IPS-20b (cell line): ENCODE measurements around the gene COMT.
"Not testable (repeated sequence)": the region's sequence is repeated elsewhere in the genome, so short reads cannot be mapped to it uniquely, and the experiment has no call there.

Experiments
- H3K27ac ChIP-seq: one replicate; pipeline ENCODE4 v1.5.1; 2013; ENCODE audit warnings: low read length
- H3K27me3 ChIP-seq: 2 replicates; pipeline ENCODE4 v1.6.1; 2013; ENCODE audit warnings: mild to moderate bottlenecking, low read length, inconsistent platforms; ENCODE audit not compliant: insufficient read depth
- H3K36me3 ChIP-seq: 2 replicates; pipeline ENCODE4 v1.6.1; 2013; ENCODE audit warnings: low read depth, mild to moderate bottlenecking, inconsistent platforms, low read length, moderate library complexity; ENCODE audit not compliant: insufficient read depth
- H3K4me1 ChIP-seq: 2 replicates; pipeline ENCODE4 v1.6.1; 2013; ENCODE audit warnings: mild to moderate bottlenecking, control low read depth, inconsistent platforms, low read length, moderate library complexity; ENCODE audit not compliant: insufficient read depth
- H3K4me3 ChIP-seq: 2 replicates; pipeline ENCODE4 v1.5.1; 2013; ENCODE audit warnings: mild to moderate bottlenecking, low read length, inconsistent platforms
- H3K9ac ChIP-seq: 2 replicates; pipeline ENCODE4 v1.6.1; 2013; ENCODE audit warnings: low read depth, mild to moderate bottlenecking, inconsistent platforms, low read length, moderate library complexity
- H3K9me3 ChIP-seq: 2 replicates; pipeline ENCODE4 v1.6.1; 2013; ENCODE audit warnings: mild to moderate bottlenecking, low read depth, low read length, inconsistent platforms; ENCODE audit not compliant: insufficient read depth

The COMT gene

GRCh38 chr22:19935123-19935718 lies 6.4 kb upstream of the COMT start:
- H3K27ac ChIP-seq, H3K4me1 ChIP-seq, H3K9ac ChIP-seq, H3K9me3 ChIP-seq, H3K4me3 ChIP-seq, H3K36me3 ChIP-seq, H3K27me3 ChIP-seq: not testable (repeated sequence)

DNA sequence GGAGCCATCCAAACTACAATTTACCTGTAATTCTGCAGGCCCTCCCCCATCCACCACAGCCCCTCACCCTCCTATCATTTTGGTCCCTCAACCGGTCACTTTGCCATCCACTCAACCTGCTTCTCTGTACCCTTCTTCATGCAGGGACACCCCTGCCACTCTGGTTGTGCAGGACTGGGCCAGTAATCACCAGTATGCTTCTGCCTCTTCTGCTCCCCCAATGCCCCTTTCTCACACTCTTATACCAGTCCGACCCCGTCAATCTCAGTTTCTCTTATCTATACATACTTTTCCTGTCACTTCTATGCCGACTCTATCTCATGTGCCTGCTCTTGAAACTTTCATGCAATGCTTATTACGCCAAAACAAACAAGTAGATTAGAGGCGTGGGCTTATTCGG lies 5.1 kb upstream of the COMT start:
- no peaks in the 10 kb centered on the region for H3K36me3 ChIP-seq
- no peak overlapping the region for H3K27ac ChIP-seq
- no peaks in the 10 kb centered on the region for H3K9me3 ChIP-seq
- H3K9ac ChIP-seq = no peak overlapping the region
- no peak overlapping the region for H3K4me3 ChIP-seq
- H3K27me3 ChIP-seq = no peaks in the 10 kb centered on the region
- H3K4me1 ChIP-seq = peaks cover 3% of the 10 kb centered on the region; the same call in 1 of the 2 replicates

DNA sequence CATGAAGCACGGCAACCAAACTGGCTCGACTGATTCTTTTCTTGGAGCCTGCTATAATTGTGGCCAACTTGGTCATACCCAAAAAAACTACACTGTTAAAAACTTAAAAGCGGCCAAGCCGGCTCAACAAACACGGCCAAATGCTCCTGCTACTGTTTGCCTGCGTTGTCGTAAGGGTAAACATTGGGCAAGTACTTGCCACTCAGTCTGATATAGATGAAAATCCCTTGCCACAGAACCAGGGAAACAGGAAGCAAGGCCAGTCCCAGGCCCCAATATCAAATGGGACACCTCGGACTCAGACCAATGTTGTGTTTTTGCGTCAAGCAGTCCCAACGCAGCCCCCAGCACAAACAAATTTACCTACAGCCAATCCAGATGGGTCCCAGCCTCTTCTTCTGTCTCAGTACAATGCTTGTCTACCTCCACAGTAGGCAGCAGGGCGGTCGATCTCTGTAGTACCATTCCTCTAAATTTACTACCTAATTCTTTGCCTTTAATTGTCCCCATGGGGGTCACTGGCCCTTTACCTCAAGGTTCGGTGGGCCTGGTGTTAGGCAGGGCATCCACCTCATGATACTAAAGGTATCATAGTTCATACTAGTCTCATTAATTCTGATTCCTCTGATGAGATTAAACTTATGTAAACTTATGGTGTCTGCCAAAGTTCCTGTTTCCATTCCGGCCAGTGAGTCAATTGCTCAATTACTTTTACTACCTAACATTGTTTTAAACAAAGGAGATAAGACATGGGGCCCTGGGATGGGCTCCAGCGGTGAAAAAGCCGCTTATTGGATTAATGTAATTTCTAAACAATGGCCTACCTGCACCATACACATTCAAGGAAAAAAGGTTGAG lies 3.7 kb upstream of the COMT start:
- no peaks in the 10 kb centered on the region for H3K27me3 ChIP-seq
- peaks cover 9% of the 10 kb centered on the region; the same call in 1 of the 2 replicates for H3K4me1 ChIP-seq
- no peak overlapping the region for H3K4me3 ChIP-seq
- no peaks in the 10 kb centered on the region for H3K36me3 ChIP-seq
- H3K9me3 ChIP-seq = no peaks in the 10 kb centered on the region
- H3K27ac ChIP-seq = no peak overlapping the region
- no peak overlapping the region for H3K9ac ChIP-seq

GRCh38 chr22:19940536-19941364 lies 822 bp upstream of the COMT start:
- H3K4me1 ChIP-seq = peaks cover 13% of the 10 kb centered on the region; the same call in 1 of the 2 replicates
- H3K27ac ChIP-seq = no peak overlapping the region
- peak overlapping the region; percentile 90 for H3K9ac ChIP-seq
- no peaks in the 10 kb centered on the region for H3K9me3 ChIP-seq
- H3K36me3 ChIP-seq = no peaks in the 10 kb centered on the region
- H3K27me3 ChIP-seq = no peaks in the 10 kb centered on the region
- peak overlapping the region; percentile 85 for H3K4me3 ChIP-seq

DNA sequence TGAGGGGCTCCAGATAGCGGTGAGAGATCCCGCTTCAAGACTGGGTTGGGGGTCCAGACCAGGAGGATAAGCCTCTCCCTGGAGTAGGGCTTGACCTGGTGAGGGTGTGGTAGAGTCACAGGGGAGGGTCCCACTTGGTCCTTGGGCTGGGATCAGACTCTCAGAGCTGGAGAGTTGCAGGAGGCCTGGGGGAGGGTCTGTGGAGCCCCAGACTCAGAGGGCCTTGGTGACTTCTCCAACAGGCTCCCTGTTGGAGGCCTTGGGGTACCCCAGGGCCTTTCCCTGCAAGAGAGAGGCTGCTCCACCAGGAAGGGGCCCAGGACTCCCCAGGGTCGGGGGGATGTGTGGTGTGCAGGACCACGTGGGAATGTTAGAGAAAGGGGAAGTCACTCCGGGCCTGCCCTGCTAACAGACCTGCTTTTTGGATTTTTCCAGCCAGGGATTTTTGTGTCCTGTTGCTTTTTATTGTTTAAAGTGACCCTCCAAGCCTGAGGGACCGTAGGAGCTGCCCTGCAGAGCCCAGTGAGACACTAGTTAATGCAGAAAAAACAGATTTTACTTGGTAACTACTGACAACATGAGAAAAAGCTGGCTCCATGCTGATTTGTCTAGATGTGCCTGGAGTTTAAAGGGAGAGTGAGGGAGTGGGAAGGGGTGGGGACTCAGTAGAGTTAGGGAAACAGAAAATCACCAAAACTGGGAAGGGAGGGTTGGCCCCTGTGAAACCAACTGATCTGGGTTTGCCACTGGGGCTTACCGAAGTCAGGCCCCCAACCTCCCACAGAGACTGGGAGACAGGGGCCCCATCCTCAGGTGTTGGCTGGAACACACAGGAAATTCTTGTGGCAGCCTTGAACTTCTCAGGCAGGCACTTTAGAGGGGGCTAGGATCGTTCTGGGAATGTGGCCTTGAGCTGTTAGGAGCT lies 847 bp downstream of the COMT start:
- H3K4me1 ChIP-seq = peaks cover 13% of the 10 kb centered on the region; the same call in 1 of the 2 replicates
- H3K9ac ChIP-seq = peak overlapping the region; percentile 90
- H3K9me3 ChIP-seq = no peaks in the 10 kb centered on the region

DNA sequence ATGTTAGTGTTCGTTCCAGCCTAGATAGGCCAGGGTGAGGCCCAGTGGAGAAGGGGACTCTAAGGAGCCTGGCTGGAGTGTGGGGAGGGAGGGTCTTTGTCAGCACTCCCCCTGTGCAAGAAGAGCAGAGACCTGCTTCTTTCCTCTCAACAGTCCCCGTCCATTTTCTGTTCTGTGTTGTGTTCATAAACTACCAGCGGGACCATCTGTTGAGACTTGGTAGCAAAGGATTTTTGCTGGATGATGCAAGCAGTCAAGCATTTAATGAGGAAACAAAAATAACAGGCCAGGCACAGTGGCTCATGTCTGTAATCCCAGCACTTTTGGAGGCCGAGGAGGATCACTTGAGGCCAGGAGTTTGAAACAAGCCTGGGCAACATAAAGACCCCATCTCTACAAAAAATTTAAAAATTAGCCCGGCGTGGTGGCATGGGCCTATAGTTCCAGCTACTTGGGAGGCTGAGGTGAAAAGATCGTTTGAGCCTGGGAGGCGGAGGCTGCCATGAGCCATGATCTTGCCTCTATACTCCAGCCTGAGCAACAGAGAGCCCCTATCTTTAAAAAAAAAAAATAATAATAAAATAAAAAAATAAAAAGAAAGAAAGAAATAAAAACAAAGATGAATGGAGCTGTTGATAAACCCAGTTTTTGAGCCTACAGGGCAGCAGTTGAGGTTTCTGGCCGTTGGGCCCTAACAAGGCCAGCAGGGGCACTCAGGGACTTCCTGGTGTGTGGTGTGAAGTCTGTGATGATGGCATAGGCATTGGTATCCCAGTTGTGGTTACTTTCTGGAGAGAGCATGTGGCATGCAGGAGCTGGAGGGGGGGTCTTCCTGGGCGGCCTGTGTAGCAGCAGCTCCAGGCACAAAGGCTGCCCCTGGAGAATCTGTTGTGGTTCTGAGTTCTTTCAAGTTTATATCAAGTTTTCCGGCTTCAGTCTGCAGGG lies 1.8 kb downstream of the COMT start:
- Histone ChIP-seq H3K36me3 (0 out of 2 replicates have a peak, but pooled peaks cover 2% of the 10 kb centered on the region), H3K4me1 (peaks cover 13% of the 10 kb centered on the region), H3K27me3 (no peaks in the 10 kb centered on the region), H3K9me3 (no peaks in the 10 kb centered on the region), H3K4me3 (peak overlapping the region; percentile 85), H3K9ac (peak overlapping the region; percentile 90), H3K27ac (peak overlapping the region; percentile 22)

More for the DNA sequence above, 847 bp downstream of the COMT start:
- H3K27me3 ChIP-seq = no peaks in the 10 kb centered on the region
- H3K4me3 ChIP-seq = peak overlapping the region; percentile 85
- H3K36me3 ChIP-seq = no peaks in the 10 kb centered on the region
- peak overlapping the region; percentile 35 for H3K27ac ChIP-seq

DNA sequence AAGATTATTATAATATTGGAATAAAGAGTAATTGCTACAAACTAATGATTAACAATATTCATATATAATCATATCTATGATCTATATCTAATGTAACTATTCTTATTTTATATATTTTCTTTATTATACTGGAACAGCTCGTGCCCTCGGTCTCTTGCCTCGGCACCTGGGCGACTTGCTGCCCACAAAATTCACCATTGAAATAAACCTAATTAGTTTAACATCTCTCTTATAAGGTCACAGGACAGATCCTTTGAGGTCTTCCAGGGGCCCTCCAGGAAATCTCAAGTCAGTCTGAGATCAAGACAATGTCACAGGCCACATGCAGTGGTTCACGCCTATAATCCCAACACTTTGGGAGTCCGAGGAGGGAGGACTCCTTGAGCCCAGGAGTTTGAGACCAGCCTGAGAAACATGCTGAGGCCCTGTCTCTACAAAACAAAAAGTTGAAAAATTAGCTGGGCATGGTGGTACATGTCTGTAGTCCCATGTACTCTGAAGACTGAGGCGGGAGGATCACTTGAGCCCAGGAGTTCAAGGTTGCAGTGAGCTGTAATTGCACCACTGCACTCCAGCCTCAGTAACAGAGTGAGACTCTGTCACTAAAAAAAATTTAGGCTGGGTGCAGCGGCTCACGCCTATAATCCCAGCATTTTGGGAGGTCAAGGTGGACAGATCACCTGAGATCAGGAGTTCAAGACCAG lies 6.6 kb downstream of the COMT start:
- Histone ChIP-seq H3K4me1 (peaks cover under 1% of the 10 kb centered on the region), H3K27me3 (no peaks in the 10 kb centered on the region), H3K9ac (no peak overlapping the region), H3K27ac (no peak overlapping the region), H3K4me3 (no peak overlapping the region), H3K9me3 (no peaks in the 10 kb centered on the region), H3K36me3 (0 out of 2 replicates have a peak, but pooled peaks cover 6% of the 10 kb centered on the region)

GRCh38 chr22:19951346-19951745 lies 9.8 kb downstream of the COMT start:
- no peak overlapping the region for H3K4me3 ChIP-seq
- H3K4me1 ChIP-seq = no peaks in the 10 kb centered on the region; the same call in 1 of the 2 replicates
- no peaks in the 10 kb centered on the region for H3K9me3 ChIP-seq
- H3K36me3 ChIP-seq = 0 out of 2 replicates have a peak, but pooled peaks cover 6% of the 10 kb centered on the region
- no peak overlapping the region for H3K27ac ChIP-seq
- H3K27me3 ChIP-seq = no peaks in the 10 kb centered on the region
- no peak overlapping the region for H3K9ac ChIP-seq

DNA sequence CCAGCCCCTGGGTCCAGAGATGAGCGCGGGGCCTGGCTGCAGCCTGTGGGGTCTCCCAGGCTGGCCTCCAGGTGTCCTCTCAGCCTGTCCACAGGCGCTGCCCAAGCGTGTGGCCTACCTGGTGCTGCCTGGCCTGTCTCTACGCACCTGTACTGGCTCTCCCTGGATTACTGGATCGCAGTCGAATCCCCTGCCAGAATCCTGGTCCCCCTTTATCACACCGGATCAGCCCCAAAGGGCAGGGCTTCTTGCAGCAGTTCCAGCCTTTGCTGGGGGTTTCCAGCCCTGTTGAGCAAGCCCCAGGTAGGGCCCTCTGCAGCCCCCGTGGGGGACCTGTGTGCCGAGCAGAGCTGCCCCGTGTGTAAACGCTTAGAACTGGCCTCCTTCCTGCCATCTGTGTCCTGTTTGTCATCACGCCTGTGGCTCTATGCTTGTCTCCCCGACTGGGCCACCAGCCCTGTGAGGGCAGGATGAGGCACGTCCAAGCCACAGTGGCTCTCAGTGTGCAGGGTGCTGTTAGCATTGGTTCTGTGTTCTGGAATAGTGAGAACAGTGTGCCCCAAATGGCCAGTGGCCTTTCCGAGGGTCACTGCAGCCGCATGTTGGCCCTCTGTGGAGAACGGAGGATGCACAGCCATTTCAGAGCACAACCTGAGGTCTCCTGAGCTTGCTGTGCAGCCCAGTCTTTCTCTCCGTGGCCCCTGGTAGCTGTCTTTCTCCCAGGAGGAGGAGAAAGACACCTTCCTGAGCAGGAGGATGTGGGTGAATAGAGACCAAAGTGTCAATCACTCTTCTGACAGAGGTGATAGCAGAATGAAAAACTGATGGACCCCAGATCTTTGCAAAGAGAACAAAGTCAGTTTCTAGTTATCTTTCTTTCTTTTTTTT lies 13.9 kb downstream of the COMT start:
- no peak overlapping the region for H3K4me3 ChIP-seq
- no peaks in the 10 kb centered on the region for H3K27me3 ChIP-seq
- H3K4me1 ChIP-seq = peaks cover 5% of the 10 kb centered on the region; the same call in 1 of the 2 replicates
- H3K9ac ChIP-seq = no peak overlapping the region
- no peaks in the 10 kb centered on the region for H3K36me3 ChIP-seq
- no peaks in the 10 kb centered on the region for H3K9me3 ChIP-seq
- no peak overlapping the region for H3K27ac ChIP-seq
